B cell (primary cell): ENCODE results near the gene SH3BGRL3. TPM values are rescaled to one million over a fixed set of nuclear protein-coding genes. Genes with fewer than 3 reads are reported as not detected.

ENCODE experiments used
- ATAC-seq: fragments of 200-7000 bp; cut with Tn5 transposase; one replicate; pipeline ENCODE4 v1.10.0; 2021; ENCODE audit warnings: low read depth, mild to moderate bottlenecking, moderate number of reproducible peaks, moderate library complexity
- CTCF ChIA-PET: fragments of 350-600 bp; sonication (Branson Sonifier 250); formaldehyde crosslinking; loops from one replicate; lab custom pipeline; 2021; ENCODE audit warnings: antibody characterized with exemption, inconsistent platforms; lab: Charles Lee
- POLR2A ChIA-PET: fragments of 350-600 bp; sonication (Branson Sonifier 250); formaldehyde crosslinking; loops from one replicate; lab custom pipeline; 2021; ENCODE audit warnings: antibody characterized with exemption; lab: Charles Lee
- DNase-seq: peaks from one replicate; pipeline ENCODE4 v3.0.0; 2013
- H2AFZ ChIP-seq: 2 replicates; pipeline ENCODE4 v1.6.1; 2012; ENCODE audit warnings: mild to moderate bottlenecking, low read depth, low read length; ENCODE audit not compliant: insufficient read depth, poor library complexity, severe bottlenecking
- H3K27ac ChIP-seq, 2 donors: 1 replicate in 1 of 2; 2 replicates in 1 of 2; pipeline ENCODE4 v1.5.1; 2012 to 2013; ENCODE audit warnings: low read length in 2 of 2, mild to moderate bottlenecking in 2 of 2, moderate library complexity in 1 of 2
- H3K27me3 ChIP-seq, 4 experiments: fragments of 200-600 bp in 1 of 4; sonication (generic) in 1 of 4; replicated peaks in 1 of 4; 1 replicate in 2 of 4; 2 replicates in 2 of 4; pipeline versions ENCODE4 v1.6.1 to v1.7.0; 2013 to 2016; ENCODE audit warnings: low read length in 3 of 4, mild to moderate bottlenecking in 2 of 4, mixed read lengths in 1 of 4, moderate library complexity in 1 of 4; ENCODE audit not compliant: insufficient read depth in 4 of 4, control insufficient read depth in 3 of 4; ENCODE audit errors: control extremely low read depth in 1 of 4
- H3K36me3 ChIP-seq, 2 experiments: replicated peaks in 1 of 2; 1 replicate in 1 of 2; 2 replicates in 1 of 2; pipeline versions ENCODE4 v1.6.1 to v1.7.1; 2013; ENCODE audit warnings: low read length in 1 of 2; ENCODE audit not compliant: insufficient read depth in 2 of 2, control insufficient read depth in 1 of 2; ENCODE audit errors: control extremely low read depth in 1 of 2, extremely low read depth in 1 of 2
- H3K4me1 ChIP-seq, 2 donors: fragments of 200-600 bp in 1 of 2; sonication (generic) in 1 of 2; 1 replicate in 1 of 2; 2 replicates in 1 of 2; pipeline versions ENCODE4 v1.5.1 to v1.6.1; 2013 to 2017; ENCODE audit warnings: low read length in 2 of 2; ENCODE audit not compliant: control insufficient read depth in 2 of 2, insufficient read depth in 2 of 2
- H3K4me2 ChIP-seq: replicated peaks from 2 replicates; pipeline ENCODE3; 2012; ENCODE audit warnings: mild to moderate bottlenecking, low read depth, low read length; ENCODE audit not compliant: poor library complexity, severe bottlenecking
- H3K4me3 ChIP-seq, 5 experiments: fragments of 200-600 bp in 1 of 5; sonication (generic) in 1 of 5; 1 replicate in 3 of 5; 2 replicates in 2 of 5; pipeline versions ENCODE4 v1.5.1 to v1.7.0; 2011 to 2016; ENCODE audit warnings: low read length in 4 of 5, mild to moderate bottlenecking in 4 of 5, low read depth in 2 of 5, control low read depth in 1 of 5, moderate library complexity in 1 of 5; ENCODE audit not compliant: insufficient read depth in 1 of 5; ENCODE audit errors: control extremely low read depth in 1 of 5, extremely low read depth in 1 of 5
- H3K79me2 ChIP-seq: fragments of 200-600 bp; sonication (generic); one replicate; pipeline ENCODE4 v1.6.0; 2016; ENCODE audit warnings: low read length; ENCODE audit not compliant: control insufficient read depth, insufficient read depth
- H3K9ac ChIP-seq: fragments of 200-600 bp; sonication (generic); 2 replicates; pipeline ENCODE4 v1.6.1; 2017; ENCODE audit warnings: mild to moderate bottlenecking, low read length, moderate library complexity
- H3K9me3 ChIP-seq, 3 donors: one replicate each; pipeline versions ENCODE4 v1.6.1 to v1.7.1; 2013; ENCODE audit warnings: low read length in 2 of 3; ENCODE audit not compliant: control insufficient read depth in 2 of 3, insufficient read depth in 1 of 3; ENCODE audit errors: control extremely low read depth in 1 of 3
- H4K20me1 ChIP-seq: 2 replicates; pipeline ENCODE4 v1.6.0; 2012; ENCODE audit warnings: mild to moderate bottlenecking, low read length; ENCODE audit not compliant: insufficient read depth, control insufficient read depth, poor library complexity, severe bottlenecking
- H3K27ac Mint-ChIP-seq: one replicate; pipeline ENCODE4 v1.8.0; 2021; ENCODE audit warnings: mixed read lengths
- H3K27me3 Mint-ChIP-seq: one replicate; pipeline ENCODE4 v1.8.0; 2021; ENCODE audit warnings: mixed read lengths
- H3K4me1 Mint-ChIP-seq: one replicate; pipeline ENCODE4 v1.8.0; 2021; ENCODE audit warnings: mixed read lengths
- H3K4me3 Mint-ChIP-seq: one replicate; pipeline ENCODE4 v1.8.0; 2021; ENCODE audit warnings: mixed read lengths
- H3K9me3 Mint-ChIP-seq: one replicate; pipeline ENCODE4 v1.8.0; 2022; ENCODE audit warnings: mixed read lengths; ENCODE audit not compliant: insufficient read depth
- EZH2 ChIP-seq: IDR thresholded peaks from 2 replicates; pipeline ENCODE4 v1.6.1; 2012; ENCODE audit warnings: borderline replicate concordance, low read depth, mild to moderate bottlenecking, moderate library complexity, low read length; ENCODE audit not compliant: insufficient read depth, poor library complexity, severe bottlenecking
- WGBS: methylation state at CpG from one replicate; pipeline ENCODE4 v1.1.5; 2013; ENCODE audit warnings: missing lambda C conversion rate; ENCODE audit not compliant: insufficient coverage; 5-methylcytosine and 5-hydroxymethylcytosine counted together
- intact Hi-C: fragments of 100-400 bp; cut with micrococcal nuclease; formaldehyde crosslinking; loops from one replicate; pipeline ENCODE4 v1.10.0; 2022
- polyA plus RNA-seq: library from polyadenylated mRNA; depleted of rRNA; stranded (reverse); fragments of >200 nt; gene quantifications from 2 replicates; pipeline ENCODE4 v1.2.3, GENCODE V29; 2012
- total RNA-seq, 2 donors: library from RNA; stranded (reverse); fragments of 120-200 nt in 1 of 2; gene quantifications; 1 replicate in 1 of 2; 2 replicates in 1 of 2; pipeline versions ENCODE4 v1.2.3 to v1.2.4, GENCODE V29; 2013 to 2022
- TF ChIP-seq, protein P1 (sequence below): fragments of 200-600 bp; IDR thresholded peaks from one replicate; pipeline ENCODE4 v1.8.0; 2022; ENCODE audit warnings: antibody characterized with exemption, mild to moderate bottlenecking

Gene SH3BGRL3
- total and polyA plus RNA-seq, 2 donors (not counting 1 experiment from before 2014, with no cell fraction given) = 150 to 232 TPM

DNA sequence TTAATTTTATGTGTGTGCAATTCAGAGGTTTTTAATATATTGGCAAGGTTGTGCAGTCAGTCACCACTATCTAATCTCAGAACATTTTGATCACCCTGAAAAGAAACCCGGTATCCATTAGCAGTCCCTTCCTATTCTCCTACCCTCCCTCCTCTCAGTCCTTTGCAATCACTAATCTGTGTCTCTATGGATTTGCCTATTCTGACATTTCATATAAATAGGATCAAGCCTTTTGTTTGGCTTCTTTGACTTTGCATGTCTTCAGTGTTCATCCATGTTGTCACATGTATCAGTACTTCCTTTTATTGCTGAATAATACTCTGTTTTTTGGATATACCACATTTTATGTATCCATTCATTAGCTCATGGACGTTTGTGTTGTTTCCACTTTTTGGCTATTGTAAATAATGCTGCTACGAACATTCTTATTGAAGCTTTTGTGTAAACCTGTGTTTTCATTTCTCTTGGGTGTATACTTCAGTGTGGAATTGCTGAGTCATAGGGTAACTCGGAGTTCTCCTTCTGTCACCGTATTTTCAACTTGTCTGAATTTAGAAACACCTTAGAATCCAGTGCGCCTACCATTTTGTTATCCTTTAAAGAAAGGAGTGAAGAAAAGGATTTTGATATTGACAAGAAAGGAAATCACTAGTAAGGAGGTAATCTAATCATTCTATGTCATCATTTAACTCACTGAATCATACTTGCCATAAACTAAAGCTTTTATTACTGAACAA lies 42.5 kb upstream of the SH3BGRL3 start:
- no peak overlapping the region for H3K4me3 Mint-ChIP-seq
- ATAC-seq = no peak
- Histone ChIP-seq H3K9ac (no peak overlapping the region), H3K27me3 (no peaks in the 10 kb centered on the region), H3K4me3 (no peak overlapping the region), H3K9me3 (no peaks in the 10 kb centered on the region), H3K4me2 (no peak overlapping the region), H3K36me3 (no peaks in the 10 kb centered on the region), H3K27ac (no peak overlapping the region), H3K79me2 (peaks cover 54% of the 10 kb centered on the region), H4K20me1 (no peaks in the 10 kb centered on the region), H3K4me1 (peaks cover 11 to 16% of the 10 kb centered on the region in 2 donors), H2AFZ (no peak overlapping the region)
- POLR2A ChIA-PET = no interaction called here
- intact Hi-C loops = no loop called here
- WGBS = 100% methylated on average over 1 of the region's 6 CpGs
- no peak for DNase-seq
- H3K4me1 Mint-ChIP-seq = peaks cover 27% of the 10 kb centered on the region
- no peaks in the 10 kb centered on the region for H3K9me3 Mint-ChIP-seq
- H3K27me3 Mint-ChIP-seq = no peaks in the 10 kb centered on the region
- CTCF ChIA-PET = interaction anchor here (1.3 to 1.8 kb wide), 2 partner anchors 10 to 84 kb away, joined by 4 read pairs; no protein-coding TSS in a partner anchor
- TF ChIP-seq EZH2 = no peak
- TF ChIP-seq, protein P1, sequence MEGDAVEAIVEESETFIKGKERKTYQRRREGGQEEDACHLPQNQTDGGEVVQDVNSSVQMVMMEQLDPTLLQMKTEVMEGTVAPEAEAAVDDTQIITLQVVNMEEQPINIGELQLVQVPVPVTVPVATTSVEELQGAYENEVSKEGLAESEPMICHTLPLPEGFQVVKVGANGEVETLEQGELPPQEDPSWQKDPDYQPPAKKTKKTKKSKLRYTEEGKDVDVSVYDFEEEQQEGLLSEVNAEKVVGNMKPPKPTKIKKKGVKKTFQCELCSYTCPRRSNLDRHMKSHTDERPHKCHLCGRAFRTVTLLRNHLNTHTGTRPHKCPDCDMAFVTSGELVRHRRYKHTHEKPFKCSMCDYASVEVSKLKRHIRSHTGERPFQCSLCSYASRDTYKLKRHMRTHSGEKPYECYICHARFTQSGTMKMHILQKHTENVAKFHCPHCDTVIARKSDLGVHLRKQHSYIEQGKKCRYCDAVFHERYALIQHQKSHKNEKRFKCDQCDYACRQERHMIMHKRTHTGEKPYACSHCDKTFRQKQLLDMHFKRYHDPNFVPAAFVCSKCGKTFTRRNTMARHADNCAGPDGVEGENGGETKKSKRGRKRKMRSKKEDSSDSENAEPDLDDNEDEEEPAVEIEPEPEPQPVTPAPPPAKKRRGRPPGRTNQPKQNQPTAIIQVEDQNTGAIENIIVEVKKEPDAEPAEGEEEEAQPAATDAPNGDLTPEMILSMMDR = no peak
- H3K27ac Mint-ChIP-seq = no peak overlapping the region

DNA sequence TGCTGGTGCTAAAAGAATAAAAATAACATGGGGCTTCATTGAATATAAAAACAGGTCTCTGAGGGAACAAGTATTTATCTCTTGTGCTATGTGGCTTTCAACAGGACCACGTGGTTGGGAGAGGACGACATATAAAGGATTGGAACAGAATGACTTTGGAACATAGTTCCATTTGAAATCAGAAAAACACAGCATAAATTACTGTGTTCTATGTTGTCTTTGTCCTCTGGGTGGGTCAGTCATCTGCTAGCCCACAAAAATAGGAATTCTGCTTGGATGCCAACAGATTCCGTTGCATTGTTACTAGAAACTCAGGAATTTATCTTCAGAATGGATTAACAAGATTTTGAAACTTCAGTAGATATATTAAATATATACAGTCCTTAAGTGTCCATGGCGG lies 40.0 kb upstream of the SH3BGRL3 start:
- Histone ChIP-seq H3K4me2 (no peak overlapping the region), H3K9me3 (no peaks in the 10 kb centered on the region), H3K36me3 (peaks cover 0 to 12% of the 10 kb centered on the region in 2 experiments), H3K79me2 (peaks cover 71% of the 10 kb centered on the region), H3K4me1 (peaks cover 5 to 6% of the 10 kb centered on the region in 2 donors), H4K20me1 (no peaks in the 10 kb centered on the region), H3K27ac (no peak overlapping the region), H3K4me3 (no peak overlapping the region), H2AFZ (no peak overlapping the region), H3K27me3 (no peaks in the 10 kb centered on the region), H3K9ac (no peak overlapping the region)
- no CpG with 5 or more reads among the region's 4 CpGs for WGBS
- DNase-seq (no peak), ATAC-seq (no peak)
- Mint-ChIP-seq H3K27ac (no peak overlapping the region), H3K4me3 (no peak overlapping the region), H3K4me1 (peaks cover 15% of the 10 kb centered on the region), H3K9me3 (no peaks in the 10 kb centered on the region), H3K27me3 (no peaks in the 10 kb centered on the region)
- ChIA-PET CTCF (no interaction called here), POLR2A (no interaction called here)
- TF ChIP-seq, protein P1 = no peak
- TF ChIP-seq EZH2 = no peak
- intact Hi-C loops = no loop called here
